GM12878 (cell line): ENCODE data around the gene SPINDOC. TPM values are rescaled to one million over a fixed set of nuclear protein-coding genes. Genes with fewer than 3 reads are reported as not detected.

Experiments used
- ATAC-seq: fragments of 200-7000 bp; cut with Tn5 transposase; 3 replicates; pipeline ENCODE4 v1.9.1; 2020; ENCODE audit warnings: mild to moderate bottlenecking, moderate library complexity
- BruUV-seq: library from RNA; stranded (reverse); fragments of 400-500 nt; replicated peaks from 2 replicates; lab custom pipeline; 2021; lab: Mats Ljungman, UMichigan
- CTCF ChIA-PET: fragments of 300-600 bp; sonication (Branson Sonifier 250); formaldehyde crosslinking; extraction: SDS; loops from one replicate; lab custom pipeline; 2021; ENCODE audit warnings: inconsistent platforms; lab: Yijun Ruan, JAX
- POLR2A ChIA-PET: fragments of 350-600 bp; formaldehyde crosslinking; extraction: SDS; loops from one replicate; lab custom pipeline; 2021; ENCODE audit warnings: inconsistent platforms; lab: Charles Lee
- RAD21 ChIA-PET: fragments of 300-600 bp; sonication (Branson Sonifier 250); formaldehyde crosslinking; loops from one replicate; lab custom pipeline; 2023; ENCODE audit warnings: antibody characterized with exemption; ENCODE audit not compliant: unreplicated experiment; lab: Charles Lee
- SMC1A ChIA-PET: fragments of 300-600 bp; sonication (Branson Sonifier 250); formaldehyde crosslinking; loops from one replicate; lab custom pipeline; 2023; ENCODE audit not compliant: unreplicated experiment, uncharacterized antibody; lab: Charles Lee
- DNase-seq: peaks from one replicate; pipeline ENCODE4 v3.0.0-alpha.2; 2011; ENCODE audit warnings: low read depth, low spot score
- FAIRE-seq: peaks from 3 replicates; lab custom pipeline; 2011; peaks lifted over from hg19 to GRCh38; lab: Jason Lieb, UNC
- H2AFZ ChIP-seq: 2 replicates; pipeline ENCODE4 v1.6.0; 2011; ENCODE audit warnings: low read depth, low read length, control low read depth; ENCODE audit not compliant: control insufficient read depth
- H3K27ac ChIP-seq: 2 replicates; pipeline ENCODE4 v1.5.1; 2011; ENCODE audit warnings: control low read depth; ENCODE audit not compliant: control insufficient read depth, insufficient read depth
- H3K27me3 ChIP-seq, 2 experiments: replicated peaks in 1 of 2; 2 replicates each; pipeline versions ENCODE4 v1.6.0 to v1.6.1; 2011; ENCODE audit warnings: low read length in 1 of 2; ENCODE audit not compliant: control insufficient read depth in 2 of 2, insufficient read depth in 2 of 2
- H3K36me3 ChIP-seq, 2 experiments: 2 replicates each; pipeline ENCODE4 v1.5.1; 2011; ENCODE audit warnings: low read length in 1 of 2; ENCODE audit not compliant: control insufficient read depth in 2 of 2, insufficient read depth in 2 of 2
- H3K4me1 ChIP-seq: 2 replicates; pipeline ENCODE4 v1.6.1; 2011; ENCODE audit warnings: mild to moderate bottlenecking, low read length, moderate library complexity, mixed read lengths; ENCODE audit not compliant: control insufficient read depth, insufficient read depth
- H3K4me2 ChIP-seq: 2 replicates; pipeline ENCODE4 v1.6.0; 2011; ENCODE audit warnings: control low read depth; ENCODE audit not compliant: control insufficient read depth, insufficient read depth
- H3K4me3 ChIP-seq: fragments of 200-600 bp; sonication (generic); 2 replicates; pipeline ENCODE4 v1.5.1; 2016
- H3K79me2 ChIP-seq: 2 replicates; pipeline ENCODE4 v1.6.0; 2011; ENCODE audit warnings: low read length; ENCODE audit not compliant: control insufficient read depth, insufficient read depth
- H3K9ac ChIP-seq: 2 replicates; pipeline ENCODE4 v1.8.0; 2011; ENCODE audit warnings: low read length, control low read depth, mixed read lengths; ENCODE audit not compliant: control insufficient read depth, insufficient read depth
- H3K9me3 ChIP-seq: replicated peaks from 3 replicates; pipeline ENCODE4 v1.5.1; 2011; ENCODE audit warnings: mild to moderate bottlenecking, low read length; ENCODE audit not compliant: control insufficient read depth, insufficient read depth
- H4K20me1 ChIP-seq: 2 replicates; pipeline ENCODE4 v1.6.0; 2011; ENCODE audit not compliant: control insufficient read depth, insufficient read depth
- ASH2L ChIP-seq: fragments of 300-600, 200-600 bp; sonication (generic); IDR thresholded peaks from 2 replicates; pipeline ENCODE4 v1.6.1; 2017; ENCODE audit warnings: low read depth, mild to moderate bottlenecking, borderline replicate concordance
- E2F8 ChIP-seq: fragments of 450-650 bp; IDR thresholded peaks from 2 replicates; pipeline ENCODE4 v1.6.1; 2018; ENCODE audit warnings: mild to moderate bottlenecking, low read depth, moderate library complexity; ENCODE audit not compliant: partially characterized antibody
- GABPA ChIP-seq: IDR thresholded peaks from 2 replicates; pipeline ENCODE4 v1.6.1; 2014; ENCODE audit warnings: antibody characterized with exemption, low read depth, mild to moderate bottlenecking, inconsistent platforms
- HCFC1 ChIP-seq: fragments of 150-350 bp; IDR thresholded peaks from 2 replicates; pipeline ENCODE4 v1.6.1; 2014; ENCODE audit warnings: low read length
- IKZF2 ChIP-seq, 2 experiments: fragments of 450-650 bp; IDR thresholded peaks; 2 replicates each; pipeline ENCODE4 v1.6.1; 2017; ENCODE audit warnings: mild to moderate bottlenecking in 2 of 2, moderate library complexity in 2 of 2
- IRF3 ChIP-seq: fragments of 450-650 bp; IDR thresholded peaks from 2 replicates; pipeline ENCODE4 v1.6.1; 2014; ENCODE audit warnings: mild to moderate bottlenecking
- IRF4 ChIP-seq: IDR thresholded peaks from 2 replicates; pipeline ENCODE4 v1.6.1; 2011; ENCODE audit warnings: low read depth, low read length
- JUNB ChIP-seq: IDR thresholded peaks from 2 replicates; pipeline ENCODE4 v1.6.1; 2016; ENCODE audit warnings: antibody characterized with exemption, mild to moderate bottlenecking
- MAX ChIP-seq: IDR thresholded peaks from 2 replicates; pipeline ENCODE4 v1.6.1; 2012; ENCODE audit warnings: low read depth, low read length, improper control_type of control experiment
- MTA2 ChIP-seq: fragments of 450-650 bp; IDR thresholded peaks from 2 replicates; pipeline ENCODE4 v1.6.1; 2016; ENCODE audit warnings: low read depth, mild to moderate bottlenecking, moderate library complexity
- MTA3 ChIP-seq: IDR thresholded peaks from 2 replicates; pipeline ENCODE4 v1.6.1; 2012; ENCODE audit warnings: low read length, inconsistent platforms, borderline replicate concordance
- NBN ChIP-seq: fragments of 450-650 bp; IDR thresholded peaks from 2 replicates; pipeline ENCODE4 v1.6.1; 2016
- NFXL1 ChIP-seq: fragments of 450-650 bp; IDR thresholded peaks from 2 replicates; pipeline ENCODE4 v1.6.1; 2017; ENCODE audit warnings: antibody characterized with exemption, mild to moderate bottlenecking, borderline replicate concordance
- NFYA ChIP-seq: IDR thresholded peaks from 2 replicates; pipeline ENCODE4 v1.6.1; 2011; ENCODE audit warnings: low read depth, mild to moderate bottlenecking, low read length, improper control_type of control experiment, borderline replicate concordance
- SREBF2 ChIP-seq: IDR thresholded peaks from 2 replicates; pipeline ENCODE4 v1.6.1; 2012; ENCODE audit warnings: mild to moderate bottlenecking, low read length
- SRF ChIP-seq, 2 experiments: IDR thresholded peaks; 2 replicates each; pipeline ENCODE4 v1.6.1; 2011; ENCODE audit warnings: low read depth in 2 of 2, low read length in 2 of 2, mild to moderate bottlenecking in 1 of 2, moderate library complexity in 1 of 2
- STAT1 ChIP-seq: fragments of 450-650 bp; conservative IDR thresholded peaks from 2 replicates; pipeline ENCODE4 v1.6.1; 2014; ENCODE audit warnings: antibody characterized with exemption, mild to moderate bottlenecking
- STAT3 ChIP-seq: IDR thresholded peaks from 2 replicates; pipeline ENCODE4 v1.6.1; 2011; ENCODE audit warnings: low read depth, low read length, improper control_type of control experiment
- USF2 ChIP-seq: IDR thresholded peaks from 2 replicates; pipeline ENCODE4 v1.6.1; 2011; ENCODE audit warnings: low read depth, low read length, improper control_type of control experiment, borderline replicate concordance
- WGBS: methylation state at CpG from one replicate; pipeline ENCODE4 v1.1.6; 2016; ENCODE audit warnings: low lambda C conversion rate; ENCODE audit not compliant: insufficient replicate concordance, insufficient coverage; ENCODE audit errors: missing lambda C conversion rate; 5-methylcytosine and 5-hydroxymethylcytosine counted together
- in situ Hi-C: fragments of 300-500 bp; cut with MboI; formaldehyde crosslinking; loops from 9 replicates; pipeline ENCODE4 v1.14.3; 2018; ENCODE audit warnings: mixed read lengths
- intact Hi-C: fragments of 100-400 bp; cut with micrococcal nuclease; formaldehyde crosslinking; loops from one replicate; pipeline ENCODE4 v1.14.2; 2022; ENCODE audit not compliant: unreplicated experiment
- polyA plus RNA-seq, 11 experiments: library from polyadenylated mRNA; depleted of rRNA in 4 of 11; unstranded in 6 of 11; stranded (reverse) in 5 of 11; fragments of >200 nt; fragmentation: Nextera tagmentation in 4 of 11; fragmentation: Illumina TruSeq in 1 of 11; extraction: Ambion mirVana in 4 of 11; extraction: Trizol in 1 of 11; gene quantifications; 1 replicate in 1 of 11; 2 replicates in 10 of 11; pipeline versions ENCODE4 v1.2.1 to v1.2.3, GENCODE V29; 2011 to 2016; ENCODE audit warnings: inconsistent platforms in 2 of 11, missing spikeins in 2 of 11, low read depth in 1 of 11
- total RNA-seq, 4 experiments: library from RNA; depleted of rRNA in 3 of 4; stranded (reverse); fragments of >200 nt in 3 of 4; fragmentation: Illumina TruSeq in 1 of 4; extraction: Trizol in 1 of 4; gene quantifications; 2 replicates each; pipeline versions ENCODE4 v1.2.1 to v1.2.3, GENCODE V29; 2013 to 2021

The SPINDOC gene
- total and polyA plus RNA-seq, 10 of the 15 experiments (the other 5 are each of a cell fraction or from before 2014, with no cell fraction given): 0.88 to 38.2 (median 16.9) TPM

- Histone ChIP-seq H3K36me3 (peaks cover 0 to 2% of the 10 kb centered on the region in 2 experiments; a peak in 2 of 4 replicates), H3K27ac (peak overlapping the region; percentile 82), H3K79me2 (peaks cover 56% of the 10 kb centered on the region), H3K9ac (peak overlapping the region; percentile 88), H3K27me3 (no peaks in the 10 kb centered on the region), H3K4me2 (peak overlapping the region; percentile 91), H3K4me1 (peaks cover 22% of the 10 kb centered on the region), H3K4me3 (peak overlapping the region; percentile 99), H2AFZ (no peak overlapping the region; the same call in 1 of the 2 replicates), H3K9me3 (no peaks in the 10 kb centered on the region), H4K20me1 (peaks cover 9% of the 10 kb centered on the region)
- 2% methylated on average over 38 of the region's 40 CpGs for WGBS
- SMC1A ChIA-PET: interaction anchor here (0.6 to 18.4 kb wide), 8 partner anchors 10 to 146 kb away, joined by 3 to 234 read pairs (median 12); no protein-coding TSS in a partner anchor
- RAD21 ChIA-PET: interaction anchor here (0.9 to 7.1 kb wide), 13 partner anchors 8 to 135 kb away, joined by 3 to 101 read pairs (median 4); partner anchors contain the start of genes COX8A and NAA40
- ATAC-seq (peak; percentile 0; the same call in 1 of the 3 replicates), DNase-seq (no peak), FAIRE-seq (no peak)
- in situ Hi-C loops (loop anchor here (5.0 kb wide), 2 partner anchors 108 to 308 kb away; no protein-coding TSS in a partner anchor), intact Hi-C loops (loop anchor here (1.0 to 5.0 kb wide), 2 partner anchors 33 to 72 kb away; partner anchors contain the start of gene ZFTA)
- BruUV-seq: TSS peak; percentile 71
- POLR2A ChIA-PET: interaction anchor here (0.6 to 1.9 kb wide), 6 partner anchors 11 to 112 kb away, joined by 3 to 8 read pairs (median 4); no protein-coding TSS in a partner anchor
- CTCF ChIA-PET: interaction anchor here (0.6 to 8.5 kb wide), 8 partner anchors 16 to 107 kb away, joined by 3 to 271 read pairs (median 6); no protein-coding TSS in a partner anchor
- TF ChIP-seq SRF (IDR thresholded peaks at IDR 0.05; ENCODE audit: low read depth in 2 of 2, low read length in 2 of 2): no peak
- TF ChIP-seq MTA2: peak; percentile 42; the same call in 1 of the 2 replicates
- TF ChIP-seq NFYA: no peak
- no peak for TF ChIP-seq IRF4
- TF ChIP-seq GABPA: no peak
- no peak for TF ChIP-seq ASH2L
- TF ChIP-seq STAT3: no peak
- no peak for TF ChIP-seq MAX
- peak; percentile 77 to 82 for TF ChIP-seq IKZF2 (IDR thresholded peaks at IDR 0.05)
- no peak for TF ChIP-seq HCFC1
- TF ChIP-seq NFXL1: no peak
- no peak for TF ChIP-seq STAT1
- no peak for TF ChIP-seq JUNB
- no peak for TF ChIP-seq MTA3
- TF ChIP-seq USF2: no peak
- no peak for TF ChIP-seq IRF3
- TF ChIP-seq E2F8: no peak
- peak; percentile 76; the same call in 1 of the 2 replicates for TF ChIP-seq NBN
- TF ChIP-seq SREBF2: no peak
Observed at GRCh38 chr11:63839508-63840355, 26.5 kb downstream of the SPINDOC start.
